ENCODE data around the gene ADGRL1. TPM values are rescaled to one million over a fixed set of nuclear protein-coding genes. Genes with fewer than 3 reads are reported as not detected.

Gene ADGRL1
- polyA plus RNA-seq, 3 donors = 33.2 to 53.1 (median 50.1) TPM

GRCh38 chr19:14168993-14169392 lies 37.0 kb downstream of the ADGRL1 start:
- no peak for DNase-seq (ENCODE audit: extremely low read depth in 1 of 11, low read depth in 9 of 11, low spot score in 4 of 11)

GRCh38 chr19:14168259-14168972 lies 37.6 kb downstream of the ADGRL1 start:
- DNase-seq (ENCODE audit: extremely low read depth in 1 of 11, low read depth in 9 of 11, low spot score in 4 of 11) = no peak

- no peak for DNase-seq (ENCODE audit: extremely low read depth in 1 of 11, low read depth in 9 of 11, low spot score in 4 of 11)
Observed at GRCh38 chr19:14167576-14168138, 38.3 kb downstream of the ADGRL1 start.

- no peak for DNase-seq (ENCODE audit: extremely low read depth in 1 of 11, low read depth in 9 of 11, low spot score in 4 of 11)
Observed at GRCh38 chr19:14166999-14167575, 38.9 kb downstream of the ADGRL1 start.

GRCh38 chr19:14165990-14166830 lies 39.8 kb downstream of the ADGRL1 start:
- DNase-seq (ENCODE audit: extremely low read depth in 1 of 11, low read depth in 9 of 11, low spot score in 4 of 11) = no peak

GRCh38 chr19:14164724-14165493 lies 41.1 kb downstream of the ADGRL1 start:
- no peak for DNase-seq (ENCODE audit: extremely low read depth in 1 of 11, low read depth in 9 of 11, low spot score in 4 of 11)

GRCh38 chr19:14164082-14164481 lies 41.9 kb downstream of the ADGRL1 start:
- no peak for DNase-seq (ENCODE audit: extremely low read depth in 1 of 11, low read depth in 9 of 11, low spot score in 4 of 11)

GRCh38 chr19:14162871-14163297 lies 43.1 kb downstream of the ADGRL1 start:
- DNase-seq (ENCODE audit: extremely low read depth in 1 of 11, low read depth in 9 of 11, low spot score in 4 of 11) = no peak

- no peak for DNase-seq (ENCODE audit: extremely low read depth in 1 of 11, low read depth in 9 of 11, low spot score in 4 of 11)
Observed at GRCh38 chr19:14161305-14161704, 44.7 kb downstream of the ADGRL1 start.

- DNase-seq (ENCODE audit: extremely low read depth in 1 of 11, low read depth in 9 of 11, low spot score in 4 of 11) = no peak
Observed at GRCh38 chr19:14160017-14160703, 45.8 kb downstream of the ADGRL1 start.

GRCh38 chr19:14159059-14159458 lies 46.9 kb downstream of the ADGRL1 start:
- no peak for DNase-seq (ENCODE audit: extremely low read depth in 1 of 11, low read depth in 9 of 11, low spot score in 4 of 11)

GRCh38 chr19:14158276-14159023 lies 47.5 kb downstream of the ADGRL1 start:
- DNase-seq (ENCODE audit: extremely low read depth in 1 of 11, low read depth in 9 of 11, low spot score in 4 of 11) = no peak

- DNase-seq (ENCODE audit: extremely low read depth in 1 of 11, low read depth in 9 of 11, low spot score in 4 of 11) = no peak
Observed at GRCh38 chr19:14156971-14157717, 48.8 kb downstream of the ADGRL1 start.

- no peak for DNase-seq (ENCODE audit: extremely low read depth in 1 of 11, low read depth in 9 of 11, low spot score in 4 of 11)
Observed at GRCh38 chr19:14156122-14156521, 49.8 kb downstream of the ADGRL1 start.

- DNase-seq (ENCODE audit: extremely low read depth in 1 of 11, low read depth in 9 of 11, low spot score in 4 of 11) = no peak
Observed at GRCh38 chr19:14155371-14155770, 50.6 kb downstream of the ADGRL1 start.

- no peak for DNase-seq (ENCODE audit: extremely low read depth in 1 of 11, low read depth in 9 of 11, low spot score in 4 of 11)
Observed at GRCh38 chr19:14152713-14153112, 53.3 kb downstream of the ADGRL1 start.

Data from renal cortex interstitium (tissue), 11 donors.